PC-3 (cell line): ENCODE measurements around the gene CEP19.

Experiments used
- EZH2 ChIP-seq: fragments of 300-600 bp; sonication (generic); IDR thresholded peaks from one replicate; pipeline ENCODE4 v1.6.1; 2017; ENCODE audit warnings: antibody characterized with exemption, mild to moderate bottlenecking, low read length; ENCODE audit not compliant: unreplicated experiment
- TF ChIP-seq, protein P1 (sequence below): fragments of 300-600 bp; sonication (generic); conservative IDR thresholded peaks from 2 replicates; pipeline ENCODE4 v1.5.1; 2017; ENCODE audit warnings: antibody characterized with exemption, low read depth, mild to moderate bottlenecking, low read length

DNA sequence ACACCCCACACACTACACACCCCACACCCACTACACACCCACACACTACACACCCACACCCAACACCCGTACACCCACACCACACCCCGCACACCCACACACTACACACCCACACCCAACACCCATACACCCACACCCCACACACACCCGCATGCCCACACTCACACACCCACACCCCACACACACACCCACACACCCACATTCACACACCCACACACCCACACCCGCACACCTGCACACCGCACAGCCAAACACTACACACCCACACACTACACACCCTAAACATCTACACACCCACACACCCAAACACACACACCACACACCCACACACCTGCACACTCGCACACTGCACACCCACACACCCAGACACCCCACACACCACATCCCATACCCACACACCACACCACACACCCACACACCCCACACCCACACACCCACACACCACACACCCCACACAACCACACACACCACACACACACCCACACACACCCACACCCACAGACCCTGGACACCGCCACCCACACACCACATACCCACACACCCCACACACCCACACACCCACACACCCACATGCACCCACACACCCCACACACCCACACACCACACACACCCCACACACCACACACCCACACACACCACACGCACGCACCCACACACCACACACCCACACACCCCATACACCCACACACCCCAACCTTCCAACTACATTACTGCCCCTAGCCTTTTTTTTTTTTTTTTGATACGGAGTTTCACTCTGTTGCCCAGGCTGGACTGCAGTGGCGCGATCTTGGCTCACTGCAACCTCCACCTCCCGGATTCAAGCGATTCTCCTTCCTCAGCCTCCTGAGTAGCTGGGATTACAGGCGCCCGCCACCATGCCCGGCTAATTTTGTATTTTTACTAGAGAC is 16.9 kb downstream of the CEP19 start:
- TF ChIP-seq, protein P1, sequence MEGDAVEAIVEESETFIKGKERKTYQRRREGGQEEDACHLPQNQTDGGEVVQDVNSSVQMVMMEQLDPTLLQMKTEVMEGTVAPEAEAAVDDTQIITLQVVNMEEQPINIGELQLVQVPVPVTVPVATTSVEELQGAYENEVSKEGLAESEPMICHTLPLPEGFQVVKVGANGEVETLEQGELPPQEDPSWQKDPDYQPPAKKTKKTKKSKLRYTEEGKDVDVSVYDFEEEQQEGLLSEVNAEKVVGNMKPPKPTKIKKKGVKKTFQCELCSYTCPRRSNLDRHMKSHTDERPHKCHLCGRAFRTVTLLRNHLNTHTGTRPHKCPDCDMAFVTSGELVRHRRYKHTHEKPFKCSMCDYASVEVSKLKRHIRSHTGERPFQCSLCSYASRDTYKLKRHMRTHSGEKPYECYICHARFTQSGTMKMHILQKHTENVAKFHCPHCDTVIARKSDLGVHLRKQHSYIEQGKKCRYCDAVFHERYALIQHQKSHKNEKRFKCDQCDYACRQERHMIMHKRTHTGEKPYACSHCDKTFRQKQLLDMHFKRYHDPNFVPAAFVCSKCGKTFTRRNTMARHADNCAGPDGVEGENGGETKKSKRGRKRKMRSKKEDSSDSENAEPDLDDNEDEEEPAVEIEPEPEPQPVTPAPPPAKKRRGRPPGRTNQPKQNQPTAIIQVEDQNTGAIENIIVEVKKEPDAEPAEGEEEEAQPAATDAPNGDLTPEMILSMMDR: no peak
- TF ChIP-seq EZH2: no peak
